Activated B cell treated with CpG ODN at 0.5 μM for 24 hours (primary cell): ENCODE measurements around the gene SLC35E2B. TPM values are rescaled to one million over a fixed set of nuclear protein-coding genes. Genes with fewer than 3 reads are reported as not detected.
"Not testable (repeated sequence)": the region's sequence is repeated elsewhere in the genome, so short reads cannot be mapped to it uniquely, and the experiment has no call there.

Experiments
- ATAC-seq: fragments of 200-7000 bp; cut with Tn5 transposase; one replicate; pipeline ENCODE4 v1.10.0; 2021; ENCODE audit warnings: low read depth, mild to moderate bottlenecking, moderate library complexity
- CTCF ChIA-PET: fragments of 350-600 bp; sonication (Branson Sonifier 250); formaldehyde crosslinking; loops from one replicate; lab custom pipeline; 2021; ENCODE audit warnings: antibody characterized with exemption; lab: Charles Lee
- POLR2A ChIA-PET: fragments of 350-600 bp; sonication (Branson Sonifier 250); formaldehyde crosslinking; loops from one replicate; lab custom pipeline; 2021; ENCODE audit warnings: antibody characterized with exemption; lab: Charles Lee
- DNase-seq: peaks from one replicate; pipeline ENCODE4 v3.0.0; 2022
- H3K27ac Mint-ChIP-seq: one replicate; pipeline ENCODE4 v1.8.0; 2020; ENCODE audit warnings: mixed read lengths
- H3K27me3 Mint-ChIP-seq: one replicate; pipeline ENCODE4 v1.8.0; 2021; ENCODE audit warnings: mixed read lengths
- H3K36me3 Mint-ChIP-seq: one replicate; pipeline ENCODE4 v1.8.0; 2021; ENCODE audit warnings: low read depth, mixed read lengths
- H3K4me1 Mint-ChIP-seq: one replicate; pipeline ENCODE4 v1.8.0; 2021; ENCODE audit warnings: mixed read lengths
- H3K4me3 Mint-ChIP-seq: one replicate; pipeline ENCODE4 v1.8.0; 2020; ENCODE audit warnings: mild to moderate bottlenecking, mixed read lengths
- H3K9me3 Mint-ChIP-seq: one replicate; pipeline ENCODE4 v1.8.0; 2020; ENCODE audit warnings: mixed read lengths
- CTCF ChIP-seq: fragments of 200-600 bp; IDR thresholded peaks from one replicate; pipeline ENCODE4 v1.8.0; 2022; ENCODE audit warnings: antibody characterized with exemption, mild to moderate bottlenecking
- intact Hi-C: fragments of 100-400 bp; cut with micrococcal nuclease; formaldehyde crosslinking; loops from one replicate; pipeline ENCODE4 v1.15.1; 2024
- total RNA-seq: library from RNA; stranded (reverse); gene quantifications from 2 replicates; pipeline ENCODE4 v1.2.3, GENCODE V29; 2022

SLC35E2B gene
- total RNA-seq, 1 donor from 2014 or later, result 54.7 TPM

GRCh38 chr1:1666526-1666925, 26.1 kb downstream of the SLC35E2B start:
- ATAC-seq (no peak), DNase-seq (no peak)
- H3K36me3 Mint-ChIP-seq, result peaks cover 36% of the 10 kb centered on the region
- no peak for TF ChIP-seq CTCF
- peaks cover 6% of the 10 kb centered on the region for H3K4me1 Mint-ChIP-seq
- no peak overlapping the region for H3K27ac Mint-ChIP-seq
- intact Hi-C loops, result no loop called here
- ChIA-PET CTCF (no interaction called here), POLR2A (no interaction called here)
- H3K9me3 Mint-ChIP-seq, result no peaks in the 10 kb centered on the region
- no peak overlapping the region for H3K4me3 Mint-ChIP-seq
- no peaks in the 10 kb centered on the region for H3K27me3 Mint-ChIP-seq

- Mint-ChIP-seq H3K36me3 (peaks cover 30% of the 10 kb centered on the region), H3K4me3 (no peak overlapping the region), H3K4me1 (peaks cover 5% of the 10 kb centered on the region), H3K27me3 (no peaks in the 10 kb centered on the region), H3K9me3 (no peaks in the 10 kb centered on the region), H3K27ac (no peak overlapping the region)
- ChIA-PET POLR2A (no interaction called here), CTCF (no interaction called here)
- intact Hi-C loops, result no loop called here
- no peak for DNase-seq
- no peak for ATAC-seq
- TF ChIP-seq CTCF, result no peak
Observed at GRCh38 chr1:1665815-1666251, 26.8 kb downstream of the SLC35E2B start.

- intact Hi-C loops, result no loop called here
- Mint-ChIP-seq H3K9me3 (no peaks in the 10 kb centered on the region), H3K27me3 (no peaks in the 10 kb centered on the region), H3K4me1 (peaks cover 5% of the 10 kb centered on the region), H3K27ac (no peak overlapping the region), H3K4me3 (no peak overlapping the region), H3K36me3 (peaks cover 26% of the 10 kb centered on the region)
- no peak for ATAC-seq
- POLR2A ChIA-PET, result no interaction called here
- DNase-seq, result no peak
- no peak for TF ChIP-seq CTCF
- CTCF ChIA-PET, result no interaction called here
Observed at GRCh38 chr1:1664941-1665814, 27.4 kb downstream of the SLC35E2B start.

- ATAC-seq, H3K4me1 Mint-ChIP-seq, H3K27me3 Mint-ChIP-seq, POLR2A ChIA-PET, intact Hi-C loops, CTCF ChIA-PET, DNase-seq, H3K4me3 Mint-ChIP-seq, H3K27ac Mint-ChIP-seq, H3K9me3 Mint-ChIP-seq: not testable (repeated sequence)
- peaks cover 18% of the 10 kb centered on the region for H3K36me3 Mint-ChIP-seq
Observed at GRCh38 chr1:1664318-1664717, 28.3 kb downstream of the SLC35E2B start.

- POLR2A ChIA-PET, H3K4me1 Mint-ChIP-seq, ATAC-seq, intact Hi-C loops, H3K9me3 Mint-ChIP-seq, CTCF ChIA-PET, H3K27me3 Mint-ChIP-seq, H3K27ac Mint-ChIP-seq, DNase-seq, H3K4me3 Mint-ChIP-seq: not testable (repeated sequence)
- H3K36me3 Mint-ChIP-seq, result peaks cover 19% of the 10 kb centered on the region
Observed at GRCh38 chr1:1662830-1663560, 29.6 kb downstream of the SLC35E2B start.

- DNase-seq, H3K27ac Mint-ChIP-seq, H3K27me3 Mint-ChIP-seq, intact Hi-C loops, H3K4me1 Mint-ChIP-seq, ATAC-seq, H3K4me3 Mint-ChIP-seq, CTCF ChIA-PET, H3K9me3 Mint-ChIP-seq, POLR2A ChIA-PET: not testable (repeated sequence)
- H3K36me3 Mint-ChIP-seq, result peaks cover 16% of the 10 kb centered on the region
Observed at GRCh38 chr1:1662392-1662791, 30.2 kb downstream of the SLC35E2B start.

GRCh38 chr1:1658583-1659549, 33.7 kb downstream of the SLC35E2B start, which contains the start of gene CDK11B:
TSS of gene CDK11B (minus strand) at chr1:1659004. CDS start at chr1:1657485, 1,519 bp downstream.
- DNase-seq, result peak; percentile 88
- H3K27ac Mint-ChIP-seq, result peak within 1 kb of the TSS; percentile 99
- H3K27me3 Mint-ChIP-seq, CTCF ChIA-PET, H3K9me3 Mint-ChIP-seq, POLR2A ChIA-PET, H3K4me1 Mint-ChIP-seq: not testable (repeated sequence)
- intact Hi-C loops, result loop anchor here (1.0 to 10.0 kb wide), 4 partner anchors 20 to 246 kb away; partner anchors contain the start of genes MIB2 and SSU72
- H3K36me3 Mint-ChIP-seq, result peaks cover 25% of the 10 kb centered on the region
- peak; percentile 90 for ATAC-seq
- peak within 1 kb of the TSS; percentile 93 for H3K4me3 Mint-ChIP-seq

GRCh38 chr1:1648265-1648664, 44.3 kb downstream of the SLC35E2B start:
- H3K4me3 Mint-ChIP-seq, POLR2A ChIA-PET, H3K4me1 Mint-ChIP-seq, ATAC-seq, CTCF ChIA-PET, H3K9me3 Mint-ChIP-seq, H3K27me3 Mint-ChIP-seq, H3K27ac Mint-ChIP-seq, DNase-seq, intact Hi-C loops: not testable (repeated sequence)
- H3K36me3 Mint-ChIP-seq, result peaks cover 53% of the 10 kb centered on the region
